Astrocyte (in vitro differentiated cells and primary cell): Measurements from ENCODE around the gene RPAP3. TPM values are rescaled to one million over a fixed set of nuclear protein-coding genes. Genes with fewer than 3 reads are reported as not detected.

Experiments
- DNase-seq: peaks from one replicate; pipeline ENCODE4 v3.0.0-alpha.2; 2010; ENCODE audit warnings: low read depth
- FAIRE-seq: peaks from 2 replicates; lab custom pipeline; 2011; peaks lifted over from hg19 to GRCh38; lab: Jason Lieb, UNC
- H2AFZ ChIP-seq: 2 replicates; pipeline ENCODE4 v1.6.0; 2012; ENCODE audit warnings: low read depth, low read length, inconsistent platforms
- H3K27ac ChIP-seq: 2 replicates; pipeline ENCODE4 v1.5.1; 2011; ENCODE audit warnings: low read depth, low read length, inconsistent platforms
- H3K27me3 ChIP-seq: 2 replicates; pipeline ENCODE4 v1.6.0; 2011; ENCODE audit warnings: low read length, inconsistent platforms; ENCODE audit not compliant: insufficient read depth
- H3K36me3 ChIP-seq: 2 replicates; pipeline ENCODE4 v1.5.1; 2011; ENCODE audit warnings: low read length, inconsistent platforms; ENCODE audit not compliant: insufficient read depth
- H3K4me1 ChIP-seq: 2 replicates; pipeline ENCODE4 v1.5.1; 2011; ENCODE audit warnings: low read length, inconsistent platforms; ENCODE audit not compliant: insufficient read depth
- H3K4me2 ChIP-seq: 2 replicates; pipeline ENCODE4 v1.6.0; 2012; ENCODE audit warnings: low read length, inconsistent platforms
- H3K4me3 ChIP-seq: 2 replicates; pipeline ENCODE4 v1.5.1; 2011; ENCODE audit warnings: low read depth, mild to moderate bottlenecking, low read length, inconsistent platforms; ENCODE audit not compliant: insufficient read depth
- H3K79me2 ChIP-seq: 2 replicates; pipeline ENCODE4 v1.6.0; 2012; ENCODE audit warnings: mild to moderate bottlenecking, low read length, inconsistent platforms; ENCODE audit not compliant: insufficient read depth
- H3K9ac ChIP-seq: 2 replicates; pipeline ENCODE4 v1.6.0; 2012; ENCODE audit warnings: mild to moderate bottlenecking, low read length, inconsistent platforms
- H3K9me3 ChIP-seq: 2 replicates; pipeline ENCODE4 v1.5.1; 2012; ENCODE audit warnings: low read depth, mild to moderate bottlenecking, low read length, inconsistent platforms; ENCODE audit not compliant: insufficient read depth
- H4K20me1 ChIP-seq: 2 replicates; pipeline ENCODE4 v1.6.0; 2012; ENCODE audit warnings: low read length, inconsistent platforms; ENCODE audit not compliant: insufficient read depth
- H3K27ac Mint-ChIP-seq: one replicate; pipeline ENCODE4 v1.8.0; 2021; ENCODE audit warnings: mild to moderate bottlenecking, mixed read lengths; ENCODE audit not compliant: unreplicated experiment
- H3K27me3 Mint-ChIP-seq: one replicate; pipeline ENCODE4 v1.8.0; 2021; ENCODE audit warnings: low read depth, mixed read lengths; ENCODE audit not compliant: unreplicated experiment
- H3K36me3 Mint-ChIP-seq: one replicate; pipeline ENCODE4 v1.8.0; 2021; ENCODE audit warnings: low read depth, mixed read lengths; ENCODE audit not compliant: unreplicated experiment
- H3K4me1 Mint-ChIP-seq: one replicate; pipeline ENCODE4 v1.8.0; 2021; ENCODE audit warnings: low read depth, mixed read lengths; ENCODE audit not compliant: unreplicated experiment
- H3K4me3 Mint-ChIP-seq: one replicate; pipeline ENCODE4 v1.8.0; 2021; ENCODE audit warnings: mild to moderate bottlenecking, moderate library complexity, mixed read lengths; ENCODE audit not compliant: unreplicated experiment
- H3K9me3 Mint-ChIP-seq: one replicate; pipeline ENCODE4 v1.8.0; 2021; ENCODE audit warnings: mild to moderate bottlenecking, mixed read lengths; ENCODE audit not compliant: unreplicated experiment
- CTCF ChIP-seq: IDR thresholded peaks from 2 replicates; pipeline ENCODE4 v1.5.1; 2011; ENCODE audit warnings: low read depth, mild to moderate bottlenecking, inconsistent platforms, low read length, moderate library complexity; ENCODE audit not compliant: insufficient read depth
- EZH2 ChIP-seq: IDR thresholded peaks from 2 replicates; pipeline ENCODE4 v1.6.1; 2012; ENCODE audit warnings: mild to moderate bottlenecking, low read length, inconsistent platforms; ENCODE audit not compliant: insufficient read depth
- total RNA-seq: library from RNA; stranded (reverse); gene quantifications from 2 replicates; pipeline ENCODE4 v1.2.1, GENCODE V29; 2021

Gene RPAP3
- total RNA-seq, 1 donor from 2014 or later: 39.2 TPM

- peak overlapping the region; percentile 40 for H3K4me2 ChIP-seq
- peak overlapping the region; percentile 28 for H2AFZ ChIP-seq
- H3K4me1 Mint-ChIP-seq: peaks cover 24% of the 10 kb centered on the region
Observed at GRCh38 chr12:47725893-47726292, 20.1 kb upstream of the RPAP3 start.

DNA sequence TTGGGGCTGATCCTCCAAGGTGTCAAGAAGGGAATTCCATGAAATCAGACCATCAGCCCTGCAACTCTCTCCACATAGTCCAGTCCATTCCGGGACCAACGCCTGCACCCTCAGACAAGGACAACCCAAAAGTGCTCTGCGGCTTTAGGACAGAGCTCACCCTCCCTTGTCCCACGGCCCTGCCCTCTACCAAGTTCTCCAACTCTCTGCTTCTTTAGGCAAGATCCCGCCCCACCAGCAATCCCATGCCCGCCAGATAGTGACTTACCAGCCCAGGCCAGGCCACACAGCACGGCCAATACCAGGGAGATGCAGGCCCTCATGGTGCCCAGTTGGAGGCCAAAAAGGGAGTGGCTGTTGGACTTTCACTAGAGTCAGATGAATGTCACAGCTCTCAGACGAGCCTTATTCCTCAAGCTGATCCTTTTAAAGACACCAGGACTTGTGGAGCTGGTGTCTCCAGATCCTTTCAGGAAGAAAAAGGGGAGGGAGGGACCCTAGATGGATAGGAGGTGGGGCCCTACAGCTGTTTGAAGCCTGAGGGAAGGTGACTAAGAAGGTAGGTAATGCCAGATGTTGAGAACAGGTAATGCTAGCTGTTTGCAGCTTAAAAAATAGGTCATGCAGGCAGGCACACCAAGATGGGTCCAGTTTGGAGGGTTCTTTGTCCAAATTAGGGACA lies 19.4 kb upstream of the RPAP3 start, which contains the start of gene ENDOU:
ENDOU (minus strand) TSS at position 400 of the 682 bp plus-strand sequence; CDS start at position 323, 77 bp downstream.
- Histone ChIP-seq H2AFZ (peak within 1 kb of the TSS; percentile 28), H3K4me1 (peaks cover 8% of the 10 kb centered on the region), H3K79me2 (no peaks in the 10 kb centered on the region), H3K4me3 (no peak within 1 kb of the TSS), H3K36me3 (no peaks in the 10 kb centered on the region), H3K27me3 (no peaks in the 10 kb centered on the region), H4K20me1 (no peaks in the 10 kb centered on the region), H3K4me2 (peak within 1 kb of the TSS; percentile 40), H3K27ac (no peak within 1 kb of the TSS), H3K9ac (no peak within 1 kb of the TSS), H3K9me3 (no peaks in the 10 kb centered on the region)
- TF ChIP-seq EZH2 (no peak), CTCF (no peak)
- Mint-ChIP-seq H3K36me3 (peaks cover 5% of the 10 kb centered on the region), H3K4me3 (no peak within 1 kb of the TSS), H3K27me3 (peaks cover 43% of the 10 kb centered on the region), H3K27ac (no peak within 1 kb of the TSS), H3K9me3 (peaks cover 5% of the 10 kb centered on the region), H3K4me1 (peaks cover 24% of the 10 kb centered on the region)
- DNase-seq (no peak), FAIRE-seq (no peak)

More at GRCh38 chr12:47725893-47726292, 20.1 kb upstream of the RPAP3 start:
- Histone ChIP-seq H3K27me3 (no peaks in the 10 kb centered on the region), H4K20me1 (no peaks in the 10 kb centered on the region), H3K9me3 (no peaks in the 10 kb centered on the region), H3K4me1 (peaks cover 8% of the 10 kb centered on the region), H3K79me2 (no peaks in the 10 kb centered on the region), H3K9ac (no peak overlapping the region), H3K27ac (no peak overlapping the region), H3K4me3 (no peak overlapping the region), H3K36me3 (no peaks in the 10 kb centered on the region)
- Mint-ChIP-seq H3K36me3 (peaks cover 5% of the 10 kb centered on the region), H3K27me3 (peaks cover 41% of the 10 kb centered on the region), H3K4me3 (no peak overlapping the region), H3K27ac (no peak overlapping the region), H3K9me3 (peaks cover 5% of the 10 kb centered on the region)
- no peak for TF ChIP-seq CTCF
- FAIRE-seq (no peak), DNase-seq (peak; percentile 78)

DNA sequence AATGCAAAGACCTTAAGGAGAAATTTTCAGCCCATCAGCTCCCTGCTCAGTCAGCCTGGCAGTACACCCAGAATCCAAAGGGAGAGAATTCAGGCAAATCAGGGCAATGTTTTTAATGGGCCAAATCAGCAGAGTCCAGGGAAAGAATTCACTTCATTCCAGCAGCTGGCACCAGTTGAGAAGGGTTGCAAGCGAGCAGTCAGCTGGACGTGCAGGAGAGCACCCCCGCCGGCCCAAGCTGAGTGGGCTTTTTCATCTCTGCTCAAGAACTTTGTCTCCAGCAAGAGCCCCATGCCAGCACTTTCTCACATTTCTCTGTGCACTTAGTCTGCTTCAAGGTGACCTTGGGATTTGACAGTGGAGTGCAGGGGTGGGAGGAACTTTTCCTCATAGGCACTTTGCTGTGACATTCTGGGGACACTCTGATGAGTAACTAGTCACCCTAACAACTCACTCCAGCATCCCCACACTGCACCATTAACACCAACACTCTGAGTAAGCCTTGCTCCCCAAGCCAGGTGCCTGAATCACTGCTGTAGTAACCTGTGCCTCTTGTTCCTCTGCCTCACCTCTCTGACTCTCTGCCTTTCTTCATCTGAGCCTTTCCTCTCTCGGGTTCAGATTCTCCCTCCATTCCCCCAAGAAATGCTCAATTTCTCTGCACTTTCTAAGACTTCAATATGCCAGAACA lies 17.3 kb upstream of the RPAP3 start:
- Mint-ChIP-seq H3K27ac (no peak overlapping the region), H3K4me3 (no peak overlapping the region), H3K36me3 (peaks cover 5% of the 10 kb centered on the region), H3K9me3 (peaks cover 3% of the 10 kb centered on the region), H3K27me3 (peaks cover 37% of the 10 kb centered on the region), H3K4me1 (peaks cover 19% of the 10 kb centered on the region)
- Histone ChIP-seq H3K4me3 (no peak overlapping the region), H3K36me3 (no peaks in the 10 kb centered on the region), H3K4me1 (peaks cover 8% of the 10 kb centered on the region), H2AFZ (no peak overlapping the region), H3K9ac (no peak overlapping the region), H4K20me1 (no peaks in the 10 kb centered on the region), H3K9me3 (no peaks in the 10 kb centered on the region), H3K27ac (no peak overlapping the region), H3K79me2 (no peaks in the 10 kb centered on the region), H3K27me3 (no peaks in the 10 kb centered on the region), H3K4me2 (no peak overlapping the region)
- TF ChIP-seq EZH2 (no peak), CTCF (no peak)
- DNase-seq (no peak), FAIRE-seq (no peak)
